Measurements from ENCODE around the gene CTBP1. TPM values are rescaled to one million over a fixed set of nuclear protein-coding genes. Genes with fewer than 3 reads are reported as not detected.

Gene CTBP1
- total RNA-seq, 1 experiment from 2014 or later = 184 TPM

DNA sequence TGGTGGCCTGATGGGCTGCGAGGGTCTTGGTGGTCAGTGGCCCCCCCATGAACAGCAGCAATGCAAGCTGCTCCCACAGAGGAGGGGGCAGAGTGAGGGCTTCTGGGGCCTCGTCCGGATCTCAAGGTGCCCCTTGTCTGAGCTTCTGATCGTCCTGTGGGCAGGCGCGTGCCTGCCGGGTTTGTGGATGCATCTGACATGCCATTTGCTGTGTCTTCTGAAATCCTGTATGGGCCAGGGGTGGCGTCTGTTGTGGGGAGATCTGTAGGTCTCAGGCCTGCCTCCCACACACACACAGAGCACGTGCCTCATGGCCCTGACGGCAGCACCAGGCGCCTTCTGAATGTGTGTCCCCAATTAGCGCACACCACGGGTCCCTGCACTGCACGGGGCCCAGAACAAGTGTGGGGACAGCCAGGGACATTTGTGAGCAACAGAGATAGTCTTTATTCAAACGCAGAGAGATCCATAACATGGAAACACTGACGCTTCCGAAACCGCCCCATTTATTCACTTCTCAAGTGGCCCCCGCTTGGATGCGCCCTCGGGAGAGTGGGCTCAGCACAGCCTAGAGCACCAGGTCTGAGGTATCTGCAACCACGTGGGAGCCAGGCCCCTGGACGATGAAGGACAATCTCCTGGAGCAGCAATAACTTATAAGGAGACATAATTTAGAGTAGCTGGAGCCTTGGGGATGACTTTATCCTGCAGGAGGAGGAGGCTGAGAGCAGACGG, 82.3 kb downstream of the CTBP1 start:
- H3K27me3 ChIP-seq (replicated peaks; ENCODE audit: control insufficient read depth, insufficient read depth, low read length) = no peaks in the 10 kb centered on the region
- DNase-seq = no peak
- 0 out of 2 replicates have a peak, but pooled peaks cover 2% of the 10 kb centered on the region for H3K4me1 ChIP-seq
- H3K4me3 Mint-ChIP-seq (ENCODE audit: unreplicated experiment) = peak overlapping the region; percentile 72
- no peaks in the 10 kb centered on the region for H3K9me3 Mint-ChIP-seq (ENCODE audit: unreplicated experiment)
- intact Hi-C loops (cut with micrococcal nuclease; ENCODE audit: unreplicated experiment) = loop anchor here (5.0 kb wide), 1 partner anchor 41 kb away; no protein-coding TSS in a partner anchor
- H3K27me3 Mint-ChIP-seq (ENCODE audit: insufficient read depth, unreplicated experiment) = peaks cover 2% of the 10 kb centered on the region
- ChIA-PET CTCF (interaction anchor here (0.7 to 0.9 kb wide), 2 partner anchors 25 to 61 kb away, joined by 3 read pairs; no protein-coding TSS in a partner anchor), POLR2A (no interaction called here)
- TF ChIP-seq CTCF (IDR thresholded peaks at IDR 0.05; ENCODE audit: insufficient read depth in 1 of 2, low read depth in 1 of 2, low read length in 1 of 2, severe bottlenecking in 1 of 2, unreplicated experiment in 1 of 2) = no peak
- H3K4me3 ChIP-seq (ENCODE audit: low read depth, low read length) = no peak overlapping the region
- peaks cover 4% of the 10 kb centered on the region for H3K36me3 Mint-ChIP-seq (ENCODE audit: insufficient read depth, unreplicated experiment)
- H3K9me3 ChIP-seq = no peaks in the 10 kb centered on the region
- BruUV-seq (replicated peaks) = no TSS peak
- no peak overlapping the region for H3K27ac Mint-ChIP-seq (ENCODE audit: unreplicated experiment)
- no peaks in the 10 kb centered on the region for H3K36me3 ChIP-seq (ENCODE audit: control insufficient read depth, insufficient read depth, low read length)
- peaks cover 7% of the 10 kb centered on the region for H3K4me1 Mint-ChIP-seq (ENCODE audit: low read depth, unreplicated experiment)

DNA sequence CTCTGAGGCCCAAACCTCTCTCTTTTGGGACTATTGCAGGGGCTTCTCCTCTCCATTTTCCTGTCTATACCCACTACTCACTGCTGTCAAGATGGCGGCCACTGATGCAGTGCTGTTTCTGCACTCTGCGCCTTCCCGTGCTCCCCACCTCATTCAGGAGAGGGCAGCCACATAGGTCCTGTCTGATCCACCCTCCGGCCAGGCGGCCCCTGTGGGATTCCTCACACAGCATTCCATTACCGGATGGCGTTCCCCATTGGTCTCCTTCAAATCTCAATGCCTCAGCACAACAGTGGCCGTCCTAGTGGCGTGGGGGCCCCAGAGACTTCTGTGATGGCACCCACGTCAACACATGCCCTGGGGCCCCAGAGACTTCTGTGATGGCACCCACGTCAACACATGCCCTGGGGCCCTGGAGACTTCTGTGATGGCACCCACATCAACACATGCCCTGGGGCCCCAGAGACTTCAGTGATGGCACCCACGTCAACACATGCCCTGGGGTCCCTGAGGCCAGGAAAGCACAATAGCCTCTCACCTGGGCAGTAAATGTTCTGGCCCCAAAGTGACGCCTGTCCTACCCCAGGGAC, 83.9 kb downstream of the CTBP1 start:
- no peaks in the 10 kb centered on the region for H3K36me3 ChIP-seq (ENCODE audit: control insufficient read depth, insufficient read depth, low read length)
- no peaks in the 10 kb centered on the region for H3K9me3 ChIP-seq
- Mint-ChIP-seq H3K9me3 (ENCODE audit: unreplicated experiment) (no peaks in the 10 kb centered on the region), H3K27me3 (ENCODE audit: insufficient read depth, unreplicated experiment) (peaks cover 10% of the 10 kb centered on the region), H3K4me1 (ENCODE audit: low read depth, unreplicated experiment) (peaks cover 7% of the 10 kb centered on the region), H3K4me3 (ENCODE audit: unreplicated experiment) (no peak overlapping the region), H3K36me3 (ENCODE audit: insufficient read depth, unreplicated experiment) (peaks cover 4% of the 10 kb centered on the region), H3K27ac (ENCODE audit: unreplicated experiment) (no peak overlapping the region)
- H3K27me3 ChIP-seq (replicated peaks; ENCODE audit: control insufficient read depth, insufficient read depth, low read length) = no peaks in the 10 kb centered on the region
- no peak overlapping the region for H3K4me3 ChIP-seq (ENCODE audit: low read depth, low read length)
- POLR2A ChIA-PET = no interaction called here
- intact Hi-C loops (cut with micrococcal nuclease; ENCODE audit: unreplicated experiment) = loop anchor here (5.0 kb wide), 1 partner anchor 42 kb away; no protein-coding TSS in a partner anchor
- no peak for DNase-seq
- BruUV-seq (replicated peaks) = no TSS peak
- CTCF ChIA-PET = no interaction called here
- no peak for TF ChIP-seq CTCF (IDR thresholded peaks at IDR 0.05; ENCODE audit: insufficient read depth in 1 of 2, low read depth in 1 of 2, low read length in 1 of 2, severe bottlenecking in 1 of 2, unreplicated experiment in 1 of 2)
- H3K4me1 ChIP-seq = 0 out of 2 replicates have a peak, but pooled peaks cover 2% of the 10 kb centered on the region

DNA sequence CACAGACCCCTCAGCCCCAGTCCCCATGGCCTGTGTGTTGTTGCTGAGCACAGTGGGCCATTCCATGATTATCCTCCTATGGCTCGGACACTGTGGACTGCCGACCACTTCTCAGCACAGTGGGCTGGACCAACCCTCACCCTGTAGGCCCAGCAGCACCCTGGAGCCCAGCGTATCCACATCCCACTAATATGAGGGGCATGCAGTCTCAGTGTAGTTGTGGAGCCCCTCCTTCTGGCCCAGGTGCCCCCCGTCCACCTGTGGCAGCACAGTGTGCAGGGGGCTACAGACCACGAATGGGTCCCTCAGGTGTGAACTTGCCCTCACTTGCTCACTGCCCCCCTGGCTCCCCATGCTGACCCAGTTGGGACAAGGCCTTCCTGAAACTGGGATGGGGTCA, 84.5 kb downstream of the CTBP1 start:
- no peaks in the 10 kb centered on the region for H3K36me3 ChIP-seq (ENCODE audit: control insufficient read depth, insufficient read depth, low read length)
- Mint-ChIP-seq H3K4me1 (ENCODE audit: low read depth, unreplicated experiment) (peaks cover 7% of the 10 kb centered on the region), H3K36me3 (ENCODE audit: insufficient read depth, unreplicated experiment) (peaks cover 4% of the 10 kb centered on the region), H3K27me3 (ENCODE audit: insufficient read depth, unreplicated experiment) (peaks cover 10% of the 10 kb centered on the region), H3K27ac (ENCODE audit: unreplicated experiment) (no peak overlapping the region), H3K9me3 (ENCODE audit: unreplicated experiment) (no peaks in the 10 kb centered on the region), H3K4me3 (ENCODE audit: unreplicated experiment) (no peak overlapping the region)
- TF ChIP-seq CTCF (IDR thresholded peaks at IDR 0.05; ENCODE audit: insufficient read depth in 1 of 2, low read depth in 1 of 2, low read length in 1 of 2, severe bottlenecking in 1 of 2, unreplicated experiment in 1 of 2) = no peak
- ChIA-PET POLR2A (no interaction called here), CTCF (no interaction called here)
- H3K9me3 ChIP-seq = no peaks in the 10 kb centered on the region
- 0 out of 2 replicates have a peak, but pooled peaks cover 2% of the 10 kb centered on the region for H3K4me1 ChIP-seq
- H3K27me3 ChIP-seq (replicated peaks; ENCODE audit: control insufficient read depth, insufficient read depth, low read length) = no peaks in the 10 kb centered on the region
- no TSS peak for BruUV-seq (replicated peaks)
- no peak for DNase-seq
- H3K4me3 ChIP-seq (ENCODE audit: low read depth, low read length) = no peak overlapping the region
- intact Hi-C loops (cut with micrococcal nuclease; ENCODE audit: unreplicated experiment) = no loop called here

All from Caco-2 (cell line).